SKM-1 treated with dmso at 0.1 percent for 144 hours (cell line): ENCODE measurements around the gene BGN.

ENCODE experiments used
- DNase-seq: peaks from one replicate; lab custom pipeline; 2025; ENCODE audit not compliant: unreplicated experiment; lab: John Stamatoyannopoulos, UW

BGN gene

DNA sequence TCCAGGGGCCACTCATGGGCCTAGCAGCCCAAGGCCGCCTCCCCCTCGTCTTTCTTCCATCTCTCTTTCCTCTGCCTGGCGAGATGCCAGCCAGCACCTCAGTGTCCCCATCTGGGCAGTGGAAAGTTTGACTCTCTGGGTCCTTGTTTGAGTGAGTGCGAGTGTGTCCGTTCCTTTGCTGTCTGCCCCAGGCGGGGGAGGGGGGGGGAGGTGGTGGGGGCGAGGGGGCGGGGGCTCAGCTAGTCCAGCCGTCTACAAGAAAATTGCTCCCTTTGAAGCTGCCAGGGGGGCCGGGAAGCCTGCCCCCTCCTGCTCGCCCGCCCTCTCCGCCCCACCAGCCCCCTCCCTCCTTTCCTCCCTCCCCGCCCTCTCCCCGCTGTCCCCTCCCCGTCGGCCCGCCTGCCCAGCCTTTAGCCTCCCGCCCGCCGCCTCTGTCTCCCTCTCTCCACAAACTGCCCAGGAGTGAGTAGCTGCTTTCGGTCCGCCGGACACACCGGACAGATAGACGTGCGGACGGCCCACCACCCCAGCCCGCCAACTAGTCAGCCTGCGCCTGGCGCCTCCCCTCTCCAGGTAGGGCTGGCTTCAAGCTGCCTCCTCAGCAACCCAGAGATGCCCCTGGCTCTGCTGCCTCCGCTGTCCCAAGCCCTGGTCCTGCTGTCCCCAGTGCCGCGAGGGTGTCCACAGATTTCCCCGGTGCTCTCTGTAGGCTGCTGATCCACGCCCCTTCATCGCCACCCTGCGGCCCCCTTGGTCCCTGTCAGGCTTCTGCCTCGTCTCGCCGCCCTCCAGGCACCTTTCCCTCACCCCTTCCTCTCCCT, at the start of gene BGN:
Gene BGN (plus strand): TSS at position 440 of the 821 bp plus-strand sequence. CDS start 9,652 bp downstream, outside the sequence.
- no peak for DNase-seq

DNA sequence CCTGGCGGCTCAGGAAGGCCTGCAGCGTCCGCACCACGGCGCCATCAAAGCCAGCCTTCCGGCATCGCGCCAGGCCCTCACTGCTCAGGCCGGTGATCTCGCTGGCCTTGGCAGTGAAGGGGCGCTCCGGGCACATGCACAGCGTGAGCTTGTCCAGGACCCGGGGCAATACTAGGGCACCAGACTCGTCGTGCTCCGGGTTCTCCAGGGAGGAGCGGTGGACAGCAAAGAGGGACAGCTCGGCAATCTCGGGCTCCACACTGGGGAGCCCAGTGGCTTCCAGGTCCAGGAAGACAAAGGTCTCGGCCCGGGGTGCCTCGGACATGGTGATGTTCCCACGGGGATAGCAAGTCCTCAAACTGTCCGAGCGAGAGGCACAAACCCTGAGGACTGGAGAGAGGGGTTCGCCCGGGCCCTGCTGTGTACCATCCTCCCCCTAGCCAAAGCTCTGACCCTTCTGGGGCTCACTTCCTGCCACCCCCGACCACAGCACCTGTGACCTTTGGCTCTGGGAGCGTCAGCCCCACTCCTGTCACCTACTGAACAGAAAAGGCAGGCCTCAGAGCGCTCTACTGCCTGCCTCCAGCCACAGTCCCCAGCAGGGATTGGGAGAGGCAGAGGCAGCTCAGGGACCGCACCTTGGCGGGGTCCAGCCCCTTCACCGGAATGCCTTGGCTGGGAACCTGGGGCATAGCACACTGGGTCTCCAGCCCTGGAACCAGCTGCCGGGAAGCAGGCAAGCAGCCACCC, 49.5 kb upstream of the BGN start:
- no peak for DNase-seq

DNA sequence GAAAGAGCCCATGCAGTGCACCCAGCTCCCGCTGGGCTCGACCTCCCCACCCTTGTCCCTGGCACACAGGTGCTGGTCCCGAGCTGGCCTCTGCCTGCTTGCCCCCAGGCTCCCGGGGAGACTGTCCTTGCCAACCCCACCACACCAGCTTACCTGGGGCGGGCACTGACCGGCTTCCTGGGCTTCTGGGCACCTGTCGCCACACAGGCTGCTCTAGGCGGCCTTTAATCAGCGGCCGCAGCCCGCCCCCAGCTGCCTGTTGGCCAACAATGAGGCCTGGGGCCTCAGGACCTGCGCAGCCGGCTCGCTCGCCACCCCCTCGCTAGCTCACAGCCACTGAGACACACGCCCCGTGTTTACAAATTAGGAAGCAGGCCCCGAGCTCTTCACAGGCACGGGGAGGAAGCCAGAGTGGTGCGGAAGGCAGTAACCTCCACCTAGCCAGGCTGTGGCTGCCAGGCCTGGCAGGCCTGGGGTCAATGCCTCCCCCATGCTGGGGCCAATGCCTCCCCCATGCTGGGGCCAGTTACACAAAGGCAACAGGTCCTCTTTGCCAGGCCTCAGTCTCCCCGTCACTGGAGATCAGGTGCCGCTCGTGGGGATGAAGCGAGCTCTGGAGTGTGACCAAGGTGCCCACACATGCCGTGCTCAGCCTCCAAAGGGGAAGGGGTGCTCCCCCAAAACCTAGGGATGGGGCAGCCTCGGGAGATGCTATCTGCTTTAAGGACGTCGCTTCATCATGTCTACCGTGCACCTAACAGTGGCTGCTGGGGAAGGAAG, 48.7 kb upstream of the BGN start, which contains the start of gene TREX2:
Gene TREX2 (minus strand): TSS at position 201 of the 780 bp plus-strand sequence. CDS start 626 bp downstream, outside the sequence.
- no peak for DNase-seq

DNA sequence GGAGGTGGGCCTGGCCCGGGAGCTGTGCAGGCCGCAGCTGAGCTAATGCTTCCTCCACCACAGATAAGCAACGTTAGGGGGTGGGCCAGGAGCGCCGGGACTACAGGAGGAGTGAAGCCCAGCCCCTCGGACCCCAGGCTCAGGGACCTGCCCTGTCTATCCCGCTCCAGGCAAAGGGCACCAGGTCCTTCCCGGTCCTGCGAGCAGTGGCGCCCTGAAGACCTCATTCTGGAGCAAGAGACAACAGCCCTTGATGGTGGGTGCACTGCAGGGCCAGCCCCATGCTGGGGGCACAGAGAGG, 48.2 kb upstream of the BGN start:
- DNase-seq: no peak

DNA sequence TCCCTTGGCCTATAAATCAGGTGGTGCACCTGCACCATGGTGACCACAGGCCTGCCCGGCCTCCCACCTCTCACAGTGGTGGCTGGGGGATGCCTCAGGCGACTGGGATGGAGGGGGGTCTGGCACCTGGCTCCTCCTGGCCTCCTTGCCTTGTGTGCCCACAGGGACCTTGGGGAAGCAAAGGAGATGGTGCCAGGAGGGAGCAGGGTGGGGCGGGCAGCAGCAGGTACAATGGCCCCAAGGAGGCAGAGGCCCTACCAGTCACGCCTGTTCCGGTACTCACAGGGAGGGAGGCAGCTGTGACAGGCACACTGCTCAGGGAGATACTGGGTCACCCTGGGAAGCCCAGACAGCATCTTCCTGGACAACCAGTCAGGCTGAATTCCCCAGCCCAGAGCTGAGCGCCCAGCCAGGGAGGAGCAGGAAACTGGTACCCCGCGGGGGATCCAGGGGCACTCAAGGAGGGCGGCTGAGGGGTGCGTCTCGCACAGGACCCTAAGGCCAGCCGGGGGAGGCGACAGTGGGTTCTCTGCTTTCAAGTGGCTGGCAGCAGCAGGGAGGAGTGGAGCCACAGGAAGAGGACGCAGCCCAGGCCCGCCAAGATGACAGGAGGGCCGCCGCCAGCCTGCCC, 47.7 kb upstream of the BGN start:
- no peak for DNase-seq

DNA sequence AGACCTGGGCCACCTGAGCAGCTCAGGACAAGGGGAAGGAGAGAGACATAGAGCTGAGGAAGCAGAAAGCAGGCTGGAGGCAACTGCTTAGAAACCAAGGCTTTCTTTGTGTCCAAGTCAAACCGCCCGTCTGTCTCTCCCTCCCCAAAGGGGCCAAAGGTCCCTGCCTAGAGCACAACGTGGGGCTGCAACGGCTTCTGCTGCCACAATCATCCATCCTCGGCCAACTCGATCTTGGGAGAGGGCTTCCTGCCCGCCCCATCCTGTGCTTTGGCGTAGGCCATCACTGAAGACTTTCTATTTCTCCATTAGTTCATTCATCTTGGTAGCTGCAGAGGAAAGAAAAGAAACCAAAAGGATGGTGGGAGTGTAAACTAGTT, 47.2 kb upstream of the BGN start:
- DNase-seq: no peak

DNA sequence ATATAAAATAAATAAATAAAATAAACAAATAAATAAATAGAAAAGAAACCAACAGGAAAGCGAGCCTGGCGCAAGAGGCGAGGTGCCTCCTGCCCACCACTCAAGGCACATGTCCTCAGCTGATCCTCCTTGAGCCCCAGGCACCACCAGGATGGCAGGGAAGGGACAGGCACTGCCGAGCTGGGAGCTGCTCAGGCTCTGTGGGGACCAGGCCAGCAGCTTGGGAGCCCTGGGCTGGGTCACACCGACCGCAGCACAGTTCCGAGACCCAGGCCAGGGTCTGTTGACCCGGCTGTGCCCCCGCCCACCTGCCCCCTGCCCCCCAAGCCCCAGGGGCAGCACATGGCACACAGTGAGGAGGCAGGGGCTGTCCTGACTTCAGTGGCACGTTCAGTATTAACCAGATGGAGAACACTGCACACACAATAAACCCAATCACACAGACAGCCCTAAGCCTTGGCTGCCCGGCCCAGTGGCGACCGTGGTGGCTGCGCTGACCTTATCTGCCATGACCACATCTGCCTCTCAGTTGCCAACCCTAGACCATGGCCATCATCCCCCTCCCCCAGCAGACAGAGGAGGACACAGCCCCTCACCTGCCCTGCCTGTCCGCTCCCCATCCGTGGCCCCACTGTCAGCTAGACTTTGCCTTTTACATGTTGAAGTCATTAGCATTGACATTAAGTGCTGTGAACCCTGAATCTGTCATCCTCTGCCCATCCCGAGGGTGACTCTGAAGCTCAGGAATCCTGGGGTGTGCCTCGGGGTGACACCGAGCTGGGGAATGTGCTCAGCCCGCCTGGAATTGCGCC, 46.0 kb upstream of the BGN start:
- DNase-seq: no peak

DNA sequence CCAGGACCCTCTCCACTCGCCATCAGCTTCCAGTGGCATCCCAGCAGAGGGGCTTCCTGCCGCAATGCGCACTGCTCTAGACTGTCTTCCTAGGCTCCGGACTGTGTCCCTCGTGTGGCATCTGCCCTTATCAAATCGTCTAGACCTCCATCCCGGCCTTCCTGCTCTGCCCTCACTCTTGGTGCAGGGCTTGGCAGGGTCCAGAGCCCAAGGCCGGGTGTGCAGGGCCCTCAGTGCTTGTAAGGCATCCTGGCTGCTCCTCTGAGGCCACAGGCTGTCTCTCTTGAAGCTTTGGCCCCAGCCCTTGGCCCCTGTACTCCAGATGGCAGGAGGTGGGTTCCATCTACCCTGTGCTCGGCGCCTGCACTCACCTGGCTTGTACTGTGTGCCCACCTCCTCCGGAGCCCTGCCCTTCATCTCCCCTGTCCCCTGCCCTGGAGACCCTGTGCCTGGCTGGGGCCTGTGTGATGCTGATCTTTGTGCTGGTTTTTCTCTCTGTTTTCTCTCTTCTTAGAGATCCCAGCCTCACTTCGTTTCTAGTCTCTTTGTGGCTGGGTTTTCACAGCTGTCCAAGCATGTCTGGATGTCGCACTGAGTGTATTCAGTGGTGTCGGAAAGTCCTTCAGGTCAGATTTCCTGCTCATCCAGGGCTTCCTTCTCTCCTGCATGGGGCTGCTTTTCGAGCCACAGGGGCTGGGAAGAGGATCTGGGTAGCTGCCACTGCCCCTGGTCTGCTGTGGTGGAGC, 45.2 kb upstream of the BGN start:
- DNase-seq: no peak

DNA sequence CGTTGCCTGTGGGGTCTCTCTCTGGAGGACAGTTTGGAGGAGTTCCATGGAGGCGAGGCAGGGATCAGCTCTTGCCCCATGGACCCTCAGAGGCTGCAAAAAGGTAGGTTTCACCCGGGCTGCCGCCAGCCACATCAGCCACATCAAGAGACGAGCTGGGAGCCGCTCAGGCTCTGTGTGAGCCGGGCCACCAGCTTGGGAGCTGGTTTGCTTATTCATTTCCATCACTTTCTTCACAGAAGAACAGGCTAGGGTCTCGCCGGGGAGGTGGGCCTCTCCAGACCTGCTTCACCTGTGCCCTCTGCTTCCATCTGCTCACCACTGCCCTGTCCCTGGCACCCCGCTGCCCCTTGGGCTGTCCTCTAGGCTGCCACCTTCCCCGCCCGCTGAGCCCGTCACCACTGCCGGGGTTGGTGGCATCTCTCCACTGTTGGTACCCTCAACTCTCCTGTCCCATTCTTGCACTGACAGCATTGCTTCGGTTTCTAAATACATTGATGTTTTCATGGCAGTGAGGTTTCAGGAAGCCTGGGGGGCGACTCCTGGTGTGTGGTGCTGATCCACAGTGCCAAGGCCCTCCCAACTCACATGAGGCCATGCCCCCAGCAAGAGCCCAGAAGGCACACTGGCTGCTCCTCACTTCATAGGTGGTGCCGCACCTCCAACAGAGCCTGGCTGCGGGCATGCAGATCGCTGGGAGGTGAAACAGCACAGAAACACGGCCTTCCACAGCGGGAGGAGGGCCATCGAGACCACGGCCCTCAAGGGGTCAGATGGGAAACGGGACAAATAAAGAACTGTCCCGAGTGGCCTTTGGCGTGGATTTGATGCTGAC, 44.4 kb upstream of the BGN start:
- no peak for DNase-seq

DNA sequence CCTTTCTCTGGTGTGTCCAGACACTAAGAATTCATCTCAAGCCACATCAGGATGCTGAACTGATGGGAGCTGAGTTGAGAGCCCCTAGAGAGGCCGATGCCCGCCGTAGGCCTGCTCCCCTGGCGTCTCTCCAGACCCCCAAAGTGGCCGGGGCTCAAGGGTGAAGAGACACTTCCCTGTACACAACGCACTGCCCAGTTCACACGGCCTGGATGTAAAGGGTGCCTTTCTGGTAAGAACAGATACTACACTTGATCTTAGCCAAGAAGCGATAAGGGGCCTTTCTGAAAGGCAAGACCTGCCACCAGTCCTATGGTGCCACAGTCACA, 43.9 kb upstream of the BGN start:
- DNase-seq: no peak

DNA sequence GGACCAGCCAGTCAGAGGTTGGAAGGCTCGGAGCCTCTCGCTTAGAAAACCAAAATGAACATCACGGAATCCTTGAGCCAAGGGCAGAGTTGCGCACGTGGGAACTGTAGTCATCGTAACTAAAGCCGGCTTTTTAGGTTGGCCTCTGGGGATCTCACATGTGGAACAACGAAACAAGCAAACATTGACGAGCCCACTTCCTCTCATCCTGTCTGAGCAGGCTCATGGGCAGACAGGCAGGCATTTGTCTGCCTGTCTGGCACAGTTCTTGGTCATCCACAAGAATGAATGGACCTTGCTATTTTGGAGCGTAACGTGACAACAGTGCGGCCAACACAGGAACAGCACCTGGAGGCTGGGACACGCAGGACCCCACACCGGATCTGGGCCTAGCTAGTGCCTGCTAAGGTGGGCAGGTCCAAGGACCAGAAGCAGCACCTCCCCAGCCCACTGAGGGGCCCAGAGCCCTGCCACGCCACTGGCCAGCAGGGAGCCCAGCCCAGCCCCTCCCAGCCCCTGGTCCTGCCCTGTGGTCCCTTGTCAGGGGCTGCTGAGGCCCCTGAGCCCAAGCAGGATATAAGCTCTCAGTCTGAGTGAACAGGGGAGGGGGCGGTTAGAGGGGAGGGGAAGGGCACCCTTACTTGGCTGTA, 39.8 kb upstream of the BGN start:
- DNase-seq: no peak

DNA sequence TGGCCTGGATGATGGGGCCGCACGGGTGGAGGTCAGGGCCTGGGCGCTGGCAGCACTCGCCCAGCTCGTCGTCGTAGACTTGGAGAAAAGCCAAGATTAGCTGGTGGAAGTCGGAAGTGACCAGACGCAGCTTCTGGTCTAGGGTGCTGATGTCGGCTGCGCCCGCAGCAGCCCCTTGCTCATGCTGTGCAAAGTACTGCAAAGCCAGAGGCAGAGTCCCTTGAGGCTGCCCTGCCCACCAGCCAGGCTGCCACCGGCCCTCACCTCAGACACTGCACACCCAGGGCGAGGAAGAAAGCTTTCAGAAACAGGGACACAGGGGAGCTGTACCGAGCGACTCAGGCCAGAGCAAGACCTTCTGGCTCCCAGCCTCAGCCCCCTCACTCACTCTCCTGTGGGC, 39.2 kb upstream of the BGN start:
- no peak for DNase-seq

DNA sequence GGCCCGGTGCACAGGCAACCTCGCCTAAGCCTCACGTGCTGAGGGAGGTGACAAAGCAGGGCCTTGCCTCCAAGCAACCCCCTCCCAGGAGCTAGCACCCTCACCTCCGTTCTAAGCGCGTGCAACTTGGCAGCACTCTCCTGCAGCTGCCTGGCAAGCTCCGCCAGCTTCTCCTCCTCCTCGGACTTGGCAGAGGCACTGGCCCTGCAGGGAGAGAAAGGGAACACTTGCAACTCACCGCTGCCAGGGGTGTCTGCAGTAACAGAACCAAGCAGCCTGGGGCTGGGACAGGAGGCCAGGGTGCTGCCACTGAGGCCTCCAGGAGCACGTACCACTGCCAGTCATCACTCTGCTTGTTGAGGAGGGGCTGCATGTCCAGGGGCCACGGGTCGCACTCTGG, 38.6 kb upstream of the BGN start:
- DNase-seq: no peak

DNA sequence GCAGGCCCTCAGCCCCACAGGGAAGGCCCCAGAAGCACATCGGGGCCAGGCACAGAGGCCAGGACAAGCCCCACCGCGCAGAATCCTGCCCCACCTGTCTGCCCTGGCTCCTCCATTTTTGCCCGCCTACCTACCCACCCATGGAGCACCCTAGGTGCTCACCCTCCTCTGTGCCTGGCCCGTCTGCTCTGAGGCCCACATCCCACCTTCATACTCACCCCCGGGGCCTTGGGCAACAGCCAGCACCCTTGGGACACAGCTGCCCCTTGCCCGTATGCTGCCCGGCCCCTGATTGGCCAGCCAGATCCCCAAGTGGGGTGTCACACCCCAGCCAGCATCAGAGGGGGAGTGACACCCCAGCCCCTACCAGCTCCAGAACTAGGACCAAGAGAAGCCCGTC, 38.1 kb upstream of the BGN start:
- DNase-seq: no peak

DNA sequence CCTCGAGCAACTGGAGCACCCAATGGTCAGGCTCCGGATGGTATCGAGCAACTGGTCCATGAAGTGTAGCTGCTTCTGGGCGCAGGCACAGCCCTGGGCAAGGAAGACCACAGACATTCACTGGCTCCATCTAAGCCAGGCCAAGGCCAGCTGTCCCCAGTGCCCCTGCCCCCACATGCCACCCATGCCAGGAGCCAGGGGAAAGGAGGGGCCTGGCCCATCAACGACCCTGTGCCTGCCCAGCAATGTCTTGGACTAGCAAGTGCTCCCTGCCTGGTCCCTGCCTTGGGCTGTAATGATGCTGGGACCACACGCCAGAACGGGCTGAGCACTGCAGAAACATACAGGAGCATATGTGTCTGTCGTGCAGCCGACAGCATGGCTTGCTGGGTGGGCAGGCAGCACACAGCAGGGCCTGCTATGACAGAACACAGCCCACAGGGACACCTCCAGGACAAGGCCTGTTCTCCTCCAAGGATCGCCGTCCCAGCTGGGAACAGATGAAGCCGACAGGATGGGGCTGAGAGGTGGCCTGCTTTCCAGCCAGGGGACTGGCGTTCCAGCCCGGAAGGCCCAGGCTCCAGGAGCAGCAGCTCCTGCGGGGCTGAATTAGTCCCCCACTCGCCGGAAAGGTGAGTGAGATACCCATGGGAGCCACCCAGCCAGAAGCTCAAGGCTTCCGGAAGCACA, 37.5 kb upstream of the BGN start:
- no peak for DNase-seq

DNA sequence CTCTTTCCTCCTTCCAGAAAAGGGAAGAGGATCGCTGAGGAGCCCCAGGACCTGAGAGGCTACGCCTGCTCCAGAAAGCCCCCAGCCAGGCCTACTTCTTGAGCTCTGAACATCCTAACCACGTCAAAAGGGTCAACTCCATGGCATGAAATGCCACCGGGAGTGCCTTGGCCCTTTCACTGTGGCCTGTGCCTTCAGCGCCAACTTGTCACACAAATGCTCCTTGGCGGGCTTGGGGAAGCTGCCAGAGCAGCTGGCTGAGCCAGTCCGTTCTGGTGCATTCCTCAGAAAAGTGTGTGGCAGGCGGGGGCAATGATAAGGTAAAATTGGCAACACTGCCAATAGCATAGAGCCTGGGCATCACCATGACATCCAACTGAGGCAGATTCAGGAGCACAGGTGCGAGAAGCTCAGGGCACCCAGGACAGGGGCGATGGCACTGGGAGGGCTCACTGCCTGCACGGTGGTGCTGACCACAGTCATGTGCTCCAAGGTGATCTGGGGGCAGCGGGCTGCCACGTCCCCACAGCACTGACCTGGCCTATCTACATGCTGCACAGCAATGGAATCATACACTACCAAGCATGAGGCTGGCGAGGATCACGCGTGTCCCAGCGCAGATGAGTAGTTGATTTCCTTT, 36.8 kb upstream of the BGN start:
- DNase-seq: no peak

DNA sequence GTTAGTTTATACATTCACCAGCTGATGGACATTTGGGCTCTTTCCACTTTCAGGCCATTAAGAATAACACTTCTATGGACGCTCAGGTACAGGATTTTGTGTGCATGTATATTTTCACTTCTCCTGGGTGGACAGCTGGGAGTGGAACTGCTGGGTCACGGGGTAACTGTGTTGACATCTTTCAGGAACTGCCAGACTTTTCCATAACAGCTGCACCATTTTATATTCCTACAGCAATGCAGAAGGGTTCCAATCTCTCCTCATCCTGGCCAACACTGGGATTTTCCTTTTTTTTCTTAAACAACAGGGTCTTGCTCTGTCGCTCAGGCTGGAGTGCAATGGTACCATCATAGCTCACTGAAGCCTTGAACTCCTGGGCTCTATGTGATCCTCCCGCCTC, 36.3 kb upstream of the BGN start:
- DNase-seq: no peak

DNA sequence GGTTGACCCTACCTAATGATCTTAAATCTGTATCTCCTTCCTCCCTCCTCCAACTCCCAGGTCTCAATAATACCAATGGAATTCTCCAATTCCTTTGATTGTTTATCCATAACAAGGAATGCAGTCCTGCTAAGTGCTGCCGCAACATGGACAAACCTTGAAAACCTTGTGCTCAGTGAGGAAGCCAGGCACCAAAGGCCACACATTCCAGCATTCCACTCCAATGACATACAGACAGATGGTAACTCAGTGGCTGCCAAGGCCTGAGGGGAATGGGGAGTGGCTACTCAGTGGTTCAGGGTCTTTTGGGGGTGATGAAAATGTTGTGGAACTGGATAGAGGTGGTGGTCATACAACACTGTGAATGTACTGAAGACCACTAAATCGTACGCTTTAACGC, 34.8 kb upstream of the BGN start:
- no peak for DNase-seq
